ENCODE data around the gene ZNF775.

DNA sequence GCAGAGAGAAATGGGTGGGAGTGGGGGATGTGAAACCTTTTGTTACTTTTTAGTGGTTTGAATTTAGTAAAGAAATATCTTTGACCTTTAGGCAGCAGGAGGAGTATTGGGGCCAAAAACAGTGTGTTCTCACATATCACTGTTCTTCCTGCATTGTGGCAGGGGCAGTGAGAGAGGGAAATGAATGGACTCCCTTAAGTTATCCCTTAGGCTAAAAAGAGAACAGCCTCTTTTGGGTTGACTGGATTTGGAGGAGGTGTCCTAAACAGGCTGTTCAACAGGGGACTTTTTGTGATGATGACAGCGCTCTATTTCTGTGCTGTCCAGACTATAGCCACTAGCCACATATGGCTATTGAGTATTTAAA, 22.3 kb downstream of the ZNF775 start:
- TF ChIP-seq FOXK2 (IDR thresholded peaks at IDR 0.05) (no peak), HDGF (IDR thresholded peaks at IDR 0.05; ENCODE audit: borderline replicate concordance) (no peak)
